Activated CD4-positive, alpha-beta T cell treated with anti-CD3 and anti-CD28 coated beads for 36 hours (primary cell): ENCODE measurements around the gene GNG2. TPM values are rescaled to one million over a fixed set of nuclear protein-coding genes. Genes with fewer than 3 reads are reported as not detected.
A peak's percentile ranks its signal among the peaks of the same experiment; 100 is the strongest.

Experiments used
- ATAC-seq: fragments of 200-7000 bp; cut with Tn5 transposase; one replicate; pipeline ENCODE4 v1.10.0; 2021; ENCODE audit warnings: mild to moderate bottlenecking, moderate library complexity
- CTCF ChIA-PET: fragments of 350-600 bp; sonication (Branson Sonifier 250); formaldehyde crosslinking; loops from one replicate; lab custom pipeline; 2021; ENCODE audit warnings: antibody characterized with exemption; lab: Charles Lee
- POLR2A ChIA-PET: fragments of 350-600 bp; sonication (Branson Sonifier 250); formaldehyde crosslinking; loops from one replicate; lab custom pipeline; 2021; ENCODE audit warnings: antibody characterized with exemption, inconsistent platforms; lab: Charles Lee
- DNase-seq: peaks from one replicate; pipeline ENCODE4 v3.0.0-alpha.2; 2020
- H3K27ac Mint-ChIP-seq: one replicate; pipeline ENCODE4 v1.8.0; 2021; ENCODE audit warnings: mixed read lengths
- H3K27me3 Mint-ChIP-seq: one replicate; pipeline ENCODE4 v1.8.0; 2021; ENCODE audit warnings: mixed read lengths
- H3K36me3 Mint-ChIP-seq: one replicate; pipeline ENCODE4 v1.8.0; 2021; ENCODE audit warnings: low read depth, mixed read lengths
- H3K4me1 Mint-ChIP-seq: one replicate; pipeline ENCODE4 v1.8.0; 2021; ENCODE audit warnings: mixed read lengths
- H3K4me3 Mint-ChIP-seq: one replicate; pipeline ENCODE4 v1.8.0; 2021; ENCODE audit warnings: mild to moderate bottlenecking, moderate library complexity, mixed read lengths
- H3K9me3 Mint-ChIP-seq: one replicate; pipeline ENCODE4 v1.8.0; 2021; ENCODE audit warnings: low read depth, mixed read lengths
- intact Hi-C, 2 experiments: fragments of 100-400 bp; cut with DNase I in 1 of 2; cut with micrococcal nuclease in 1 of 2; formaldehyde crosslinking; loops; one replicate each; pipeline versions ENCODE4 v1.14.2 to v1.15.1; 2022 to 2024; cut with DNase I, micrococcal nuclease
- total RNA-seq, 2 experiments: library from RNA; stranded (reverse); gene quantifications; one replicate each; pipeline ENCODE4 v1.2.3, GENCODE V29; 2021

The GNG2 gene
- total RNA-seq, 2 experiments from 2014 or later = 133 to 136 TPM

- ChIA-PET POLR2A (interaction anchor here (0.6 to 1.7 kb wide), 6 partner anchors 16 to 41 kb away, joined by 3 to 12 read pairs (median 4); partner anchors contain the start of gene GNG2), CTCF (interaction anchor here (0.5 to 2.0 kb wide), 11 partner anchors 9 to 526 kb away, joined by 3 to 15 read pairs (median 3); no protein-coding TSS in a partner anchor)
- Mint-ChIP-seq H3K9me3 (no peaks in the 10 kb centered on the region), H3K27me3 (no peaks in the 10 kb centered on the region), H3K27ac (peak overlapping the region; percentile 62), H3K4me3 (peak overlapping the region; percentile 11), H3K36me3 (peaks cover 2% of the 10 kb centered on the region), H3K4me1 (no peaks in the 10 kb centered on the region)
- ATAC-seq = peak; percentile 99
- intact Hi-C loops = loop anchor here (1.0 to 5.0 kb wide), 5 partner anchors 18 to 149 kb away; partner anchors contain the start of gene GNG2 (in 2 of the 2)
- peak; percentile 88 for DNase-seq
Measured at GRCh38 chr14:51828017-51828797, 32.2 kb upstream of the GNG2 start.

- DNase-seq (no peak), ATAC-seq (no peak)
- Mint-ChIP-seq H3K9me3 (no peaks in the 10 kb centered on the region), H3K4me1 (no peaks in the 10 kb centered on the region), H3K27me3 (no peaks in the 10 kb centered on the region), H3K4me3 (no peak overlapping the region), H3K27ac (no peak overlapping the region), H3K36me3 (peaks cover 2% of the 10 kb centered on the region)
- POLR2A ChIA-PET = no interaction called here
- CTCF ChIA-PET = interaction anchor here (1.0 kb wide), 1 partner anchor 144 kb away, joined by 3 read pairs; no protein-coding TSS in a partner anchor
- intact Hi-C loops = no loop called here
Measured at GRCh38 chr14:51834240-51834639, 26.2 kb upstream of the GNG2 start.

- POLR2A ChIA-PET = no interaction called here
- CTCF ChIA-PET = interaction anchor here (0.7 kb wide), 1 partner anchor 8 kb away, joined by 3 read pairs; no protein-coding TSS in a partner anchor
- no peaks in the 10 kb centered on the region for H3K9me3 Mint-ChIP-seq
- no peak overlapping the region for H3K4me3 Mint-ChIP-seq
- no peak for ATAC-seq
- H3K36me3 Mint-ChIP-seq = peaks cover 2% of the 10 kb centered on the region
- no peaks in the 10 kb centered on the region for H3K27me3 Mint-ChIP-seq
- H3K4me1 Mint-ChIP-seq = no peaks in the 10 kb centered on the region
- intact Hi-C loops = no loop called here
- no peak overlapping the region for H3K27ac Mint-ChIP-seq
- DNase-seq = no peak
Measured at GRCh38 chr14:51836417-51836816, 24.0 kb upstream of the GNG2 start.

GRCh38 chr14:51844081-51844881 lies 16.1 kb upstream of the GNG2 start:
- Mint-ChIP-seq H3K4me3 (no peak overlapping the region), H3K9me3 (peaks cover 17% of the 10 kb centered on the region), H3K36me3 (peaks cover 21% of the 10 kb centered on the region), H3K4me1 (peaks cover 54% of the 10 kb centered on the region), H3K27ac (peak overlapping the region; percentile 80), H3K27me3 (no peaks in the 10 kb centered on the region)
- ChIA-PET CTCF (interaction anchor here (0.7 to 1.0 kb wide), 2 partner anchors 17 to 35 kb away, joined by 3 read pairs; no protein-coding TSS in a partner anchor), POLR2A (interaction anchor here (0.7 kb wide), 1 partner anchor 16 kb away, joined by 3 read pairs; no protein-coding TSS in a partner anchor)
- no peak for ATAC-seq
- peak; percentile 38 for DNase-seq
- intact Hi-C loops = no loop called here

GRCh38 chr14:51845811-51846210 lies 14.6 kb upstream of the GNG2 start:
- CTCF ChIA-PET = interaction anchor here (1.1 to 3.3 kb wide), 5 partner anchors 10 to 134 kb away, joined by 3 to 37 read pairs (median 4); partner anchors contain the start of gene GNG2
- no peak for ATAC-seq
- intact Hi-C loops = loop anchor here (1.0 to 5.0 kb wide), 10 partner anchors 18 to 1949 kb away; partner anchors contain the start of genes DMAC2L (in 1 of the 2), L2HGDH (in 1 of the 2), RTRAF (in 1 of the 2) and TMX1 (in 1 of the 2)
- peak overlapping the region; percentile 13 for H3K4me3 Mint-ChIP-seq
- peaks cover 32% of the 10 kb centered on the region for H3K36me3 Mint-ChIP-seq
- peaks cover 68% of the 10 kb centered on the region for H3K4me1 Mint-ChIP-seq
- POLR2A ChIA-PET = interaction anchor here (0.6 to 1.9 kb wide), 5 partner anchors 15 to 27 kb away, joined by 3 to 23 read pairs (median 3); partner anchors contain the start of gene GNG2
- no peak for DNase-seq
- H3K27ac Mint-ChIP-seq = peak overlapping the region; percentile 70
- no peaks in the 10 kb centered on the region for H3K27me3 Mint-ChIP-seq
- H3K9me3 Mint-ChIP-seq = peaks cover 28% of the 10 kb centered on the region

GRCh38 chr14:51846631-51847488 lies 13.6 kb upstream of the GNG2 start:
- Mint-ChIP-seq H3K27me3 (no peaks in the 10 kb centered on the region), H3K4me1 (peaks cover 78% of the 10 kb centered on the region)
- intact Hi-C loops = loop anchor here (1.0 to 5.0 kb wide), 19 partner anchors 13 to 1950 kb away; partner anchors contain the start of genes RTRAF (in 2 of the 2), DMAC2L (in 1 of the 2), FRMD6 (in 1 of the 2) and GNG2 (in 1 of the 2)

GRCh38 chr14:51847489-51847796 lies 13.0 kb upstream of the GNG2 start:
- Mint-ChIP-seq H3K4me1 (peaks cover 83% of the 10 kb centered on the region), H3K36me3 (peaks cover 32% of the 10 kb centered on the region), H3K4me3 (peak overlapping the region; percentile 80), H3K27ac (peak overlapping the region; percentile 99), H3K9me3 (peaks cover 29% of the 10 kb centered on the region), H3K27me3 (no peaks in the 10 kb centered on the region)
- intact Hi-C loops = loop anchor here (1.0 to 5.0 kb wide), 19 partner anchors 13 to 1950 kb away; partner anchors contain the start of genes RTRAF (in 2 of the 2), DMAC2L (in 1 of the 2), FRMD6 (in 1 of the 2) and GNG2 (in 1 of the 2)
- ChIA-PET CTCF (interaction anchor here (0.7 to 3.3 kb wide), 5 partner anchors 16 to 58 kb away, joined by 3 to 37 read pairs (median 3); partner anchors contain the start of gene GNG2), POLR2A (interaction anchor here (0.5 to 1.9 kb wide), 9 partner anchors 14 to 120 kb away, joined by 3 to 23 read pairs (median 5); partner anchors contain the start of gene GNG2)
- no peak for DNase-seq
- no peak for ATAC-seq

More at GRCh38 chr14:51846631-51847488, 13.6 kb upstream of the GNG2 start:
- peak overlapping the region; percentile 80 for H3K4me3 Mint-ChIP-seq
- H3K36me3 Mint-ChIP-seq = peaks cover 32% of the 10 kb centered on the region
- peaks cover 29% of the 10 kb centered on the region for H3K9me3 Mint-ChIP-seq
- ATAC-seq (peak; percentile 76), DNase-seq (peak; percentile 91)
- ChIA-PET CTCF (interaction anchor here (0.7 to 3.3 kb wide), 10 partner anchors 9 to 133 kb away, joined by 3 to 37 read pairs (median 4); partner anchors contain the start of gene GNG2), POLR2A (interaction anchor here (0.5 to 1.9 kb wide), 15 partner anchors 14 to 1808 kb away, joined by 3 to 23 read pairs (median 5); partner anchors contain the start of gene GNG2)
- H3K27ac Mint-ChIP-seq = peak overlapping the region; percentile 99

GRCh38 chr14:51848120-51848519 lies 12.3 kb upstream of the GNG2 start:
- peak; percentile 39 for DNase-seq
- POLR2A ChIA-PET = interaction anchor here (1.6 to 1.7 kb wide), 2 partner anchors 17 to 25 kb away, joined by 9 read pairs; no protein-coding TSS in a partner anchor
- intact Hi-C loops = loop anchor here (5.0 kb wide), 8 partner anchors 66 to 1951 kb away; partner anchors contain the start of genes DMAC2L (in 1 of the 2), L2HGDH (in 1 of the 2), RTRAF (in 1 of the 2) and TMX1 (in 1 of the 2)
- H3K36me3 Mint-ChIP-seq = peaks cover 32% of the 10 kb centered on the region
- peaks cover 29% of the 10 kb centered on the region for H3K9me3 Mint-ChIP-seq
- CTCF ChIA-PET = interaction anchor here (1.2 to 3.3 kb wide), 2 partner anchors 15 to 34 kb away, joined by 3 to 37 read pairs; partner anchors contain the start of gene GNG2
- no peaks in the 10 kb centered on the region for H3K27me3 Mint-ChIP-seq
- H3K4me1 Mint-ChIP-seq = peaks cover 89% of the 10 kb centered on the region
- peak overlapping the region; percentile 99 for H3K27ac Mint-ChIP-seq
- H3K4me3 Mint-ChIP-seq = peak overlapping the region; percentile 49
- ATAC-seq = no peak

GRCh38 chr14:51849097-51849496 lies 11.3 kb upstream of the GNG2 start:
- Mint-ChIP-seq H3K4me3 (peak overlapping the region; percentile 5), H3K4me1 (peaks cover 82% of the 10 kb centered on the region), H3K27ac (peak overlapping the region; percentile 99), H3K9me3 (peaks cover 29% of the 10 kb centered on the region), H3K27me3 (no peaks in the 10 kb centered on the region), H3K36me3 (peaks cover 32% of the 10 kb centered on the region)
- intact Hi-C loops = loop anchor here (1.0 to 5.0 kb wide), 9 partner anchors 11 to 1952 kb away; partner anchors contain the start of genes DMAC2L (in 1 of the 2), GNG2 (in 1 of the 2), L2HGDH (in 1 of the 2) and RTRAF (in 1 of the 2)
- ATAC-seq (peak; percentile 60), DNase-seq (peak; percentile 76)
- ChIA-PET CTCF (interaction anchor here (1.0 to 2.7 kb wide), 3 partner anchors 13 to 37 kb away, joined by 3 to 17 read pairs (median 4); partner anchors contain the start of gene GNG2), POLR2A (interaction anchor here (1.2 to 1.3 kb wide), 2 partner anchors 11 to 24 kb away, joined by 4 to 8 read pairs; partner anchors contain the start of gene GNG2)
